A673 (cell line): ENCODE results near the gene ZFP62. TPM values are rescaled to one million over a fixed set of nuclear protein-coding genes. Genes with fewer than 3 reads are reported as not detected.

Experiments used
- BruUV-seq: library from RNA; stranded (reverse); fragments of 400-500 nt; replicated peaks from 2 replicates; lab custom pipeline; 2021; lab: Mats Ljungman, UMichigan
- CTCF ChIA-PET: fragments of 300-600 bp; sonication (Branson Sonifier 250); formaldehyde crosslinking; loops from one replicate; lab custom pipeline; 2022; ENCODE audit warnings: antibody characterized with exemption; lab: Charles Lee
- POLR2A ChIA-PET: fragments of 300-600 bp; sonication (Branson Sonifier 250); formaldehyde crosslinking; loops from one replicate; lab custom pipeline; 2022; ENCODE audit warnings: antibody characterized with exemption; ENCODE audit not compliant: low non-redundant PET; lab: Charles Lee
- DNase-seq: peaks from one replicate; pipeline ENCODE4 v3.0.0-alpha.2; 2015; ENCODE audit warnings: low spot score
- H3K27ac ChIP-seq: fragments of 200-600 bp; sonication (generic); 2 replicates; pipeline ENCODE4 v1.5.1; 2016; ENCODE audit warnings: mixed run types, low read depth, mild to moderate bottlenecking, mixed read lengths, antibody characterized with exemption, low read length; ENCODE audit not compliant: poor library complexity, severe bottlenecking
- H3K27me3 ChIP-seq: fragments of 200-600 bp; sonication (generic); replicated peaks from 2 replicates; pipeline ENCODE4 v1.6.1; 2017; ENCODE audit warnings: mixed run types, low read depth, mild to moderate bottlenecking, mixed read lengths, antibody characterized with exemption, low read length; ENCODE audit not compliant: insufficient read depth, poor library complexity
- H3K36me3 ChIP-seq: fragments of 200-600 bp; sonication (generic); 2 replicates; pipeline ENCODE4 v1.6.1; 2016; ENCODE audit warnings: mixed run types, mild to moderate bottlenecking, mixed read lengths, antibody characterized with exemption, low read length; ENCODE audit not compliant: insufficient read depth, poor library complexity, severe bottlenecking
- H3K4me1 ChIP-seq: fragments of 200-600 bp; sonication (generic); 2 replicates; pipeline ENCODE4 v1.6.1; 2017; ENCODE audit warnings: mixed run types, mild to moderate bottlenecking, mixed read lengths, antibody characterized with exemption, low read length; ENCODE audit not compliant: insufficient read depth, poor library complexity, severe bottlenecking
- H3K4me3 ChIP-seq: fragments of 200-600 bp; sonication (generic); 2 replicates; pipeline ENCODE4 v1.5.1; 2016; ENCODE audit warnings: low read depth, mixed run types, mild to moderate bottlenecking, mixed read lengths, low read length; ENCODE audit not compliant: poor library complexity, severe bottlenecking
- H3K9me3 ChIP-seq: fragments of 200-600 bp; sonication (generic); 2 replicates; pipeline ENCODE4 v1.6.1; 2016; ENCODE audit warnings: mixed run types, low read depth, mild to moderate bottlenecking, mixed read lengths, antibody characterized with exemption, low read length; ENCODE audit not compliant: poor library complexity, severe bottlenecking
- CTCF ChIP-seq: fragments of 300-800, 200-600 bp; sonication (generic); conservative IDR thresholded peaks from 2 replicates; pipeline ENCODE4 v1.5.1; 2017; ENCODE audit warnings: low read depth, mild to moderate bottlenecking, antibody characterized with exemption, low read length, moderate library complexity, mixed read lengths
- EZH2 ChIP-seq: fragments of 200-600 bp; sonication (generic); IDR thresholded peaks from 2 replicates; pipeline ENCODE4 v1.6.1; 2017; ENCODE audit warnings: borderline replicate concordance, low read depth, mild to moderate bottlenecking, mixed read lengths, antibody characterized with exemption, low read length; ENCODE audit not compliant: poor library complexity, severe bottlenecking
- intact Hi-C: fragments of 100-400 bp; cut with micrococcal nuclease; formaldehyde crosslinking; loops from one replicate; pipeline ENCODE4 v1.10.0; 2022; ENCODE audit not compliant: unreplicated experiment
- total RNA-seq: library from RNA; stranded (reverse); gene quantifications from 2 replicates; pipeline ENCODE4 v1.2.3, GENCODE V29; 2021

The ZFP62 gene
- total RNA-seq, 1 experiment from 2014 or later = 28.7 TPM

DNA sequence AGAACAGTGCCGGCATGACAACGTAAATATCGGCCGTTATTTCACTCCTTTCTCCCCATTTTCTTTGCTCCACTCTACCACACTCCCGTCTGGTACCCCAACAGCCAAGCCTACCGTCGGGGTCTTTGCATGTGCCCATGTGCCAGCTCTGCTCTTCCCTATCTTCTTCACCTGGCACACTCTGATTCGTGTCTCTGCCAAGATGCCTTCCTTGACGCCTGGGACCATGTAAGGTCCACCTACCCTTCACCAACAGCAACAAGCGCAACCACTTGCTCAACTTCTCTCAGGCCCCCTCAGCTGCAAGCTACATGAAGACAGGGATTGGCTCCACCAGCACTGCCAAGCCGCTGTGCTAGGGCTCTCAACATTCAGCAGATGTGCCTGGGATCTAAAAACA, 62.9 kb downstream of the ZFP62 start:
- TF ChIP-seq EZH2 (no peak), CTCF (no peak)
- H3K27me3 ChIP-seq = no peaks in the 10 kb centered on the region
- H3K9me3 ChIP-seq = no peaks in the 10 kb centered on the region
- DNase-seq = no peak
- BruUV-seq = no TSS peak
- ChIA-PET CTCF (no interaction called here), POLR2A (no interaction called here)
- no peaks in the 10 kb centered on the region for H3K36me3 ChIP-seq
- intact Hi-C loops = no loop called here
- peaks cover 13% of the 10 kb centered on the region for H3K4me1 ChIP-seq
- no peak overlapping the region for H3K27ac ChIP-seq
- H3K4me3 ChIP-seq = no peak overlapping the region

Other genes with a start within 250 kb of the ZFP62 start
- gene FLT4, start 211.7 kb downstream of the ZFP62 start, total RNA-seq = 8.6 and 10.1 TPM in 2 replicates
- not detected in 2 replicates for gene OR2Y1, start 121.2 kb downstream of the ZFP62 start, total RNA-seq
- gene MGAT1, start 58.5 kb downstream of the ZFP62 start, total RNA-seq = 48.7 and 49.9 TPM in 2 replicates
- not detected in 2 replicates for gene BTNL8, start 37.9 kb upstream of the ZFP62 start, total RNA-seq
- gene BTNL3, start 127.6 kb upstream of the ZFP62 start, total RNA-seq = not detected in 2 replicates
- not detected in 2 replicates for gene BTNL9, start 179.0 kb upstream of the ZFP62 start, total RNA-seq